Stimulated activated CD8-positive, alpha-beta memory T cell treated with anti-CD3 and anti-CD28 coated beads, Interleukin-7, amount 100 ng/mL, for 48 hours (primary cell): Measurements from ENCODE around the gene MTSS2.

Experiments used
- DNase-seq, 2 donors: peaks; one replicate each; pipeline ENCODE4 v3.0.0-alpha.2; 2020; ENCODE audit warnings: low read depth in 1 of 2; ENCODE audit errors: extremely low read depth in 1 of 2

The MTSS2 gene

DNA sequence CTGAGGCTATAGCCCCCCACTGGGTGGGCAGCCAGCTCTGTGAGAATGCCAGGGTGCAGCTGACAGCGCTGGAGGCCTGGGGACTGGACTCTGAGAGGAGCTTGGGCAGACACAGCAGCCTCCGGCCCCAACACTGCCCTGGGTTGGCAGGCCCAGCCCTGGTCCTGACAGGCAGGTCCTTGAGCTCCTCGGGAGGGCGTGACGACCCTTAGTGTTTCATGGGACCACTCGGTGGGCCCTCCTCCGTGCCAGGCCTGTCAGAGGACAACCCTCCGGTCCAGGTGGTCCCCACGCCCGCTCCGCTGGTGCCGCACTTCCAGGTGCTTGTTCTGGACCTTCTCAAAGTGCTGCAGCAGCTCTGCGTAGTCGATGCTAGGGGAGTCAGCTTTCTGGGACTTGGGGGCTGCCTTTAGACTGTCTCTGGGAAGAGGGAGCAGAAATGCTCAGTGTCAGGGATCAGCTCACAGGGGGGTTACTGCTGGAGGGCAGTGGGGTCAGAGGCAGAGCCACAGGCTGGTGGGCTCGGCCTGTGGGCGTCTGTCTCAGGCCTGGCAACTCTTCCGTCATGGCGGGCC lies 1.9 kb upstream of the MTSS2 start:
- no peak for DNase-seq

GRCh38 chr16:70687102-70687511 lies 1.3 kb upstream of the MTSS2 start:
- DNase-seq = no peak

DNA sequence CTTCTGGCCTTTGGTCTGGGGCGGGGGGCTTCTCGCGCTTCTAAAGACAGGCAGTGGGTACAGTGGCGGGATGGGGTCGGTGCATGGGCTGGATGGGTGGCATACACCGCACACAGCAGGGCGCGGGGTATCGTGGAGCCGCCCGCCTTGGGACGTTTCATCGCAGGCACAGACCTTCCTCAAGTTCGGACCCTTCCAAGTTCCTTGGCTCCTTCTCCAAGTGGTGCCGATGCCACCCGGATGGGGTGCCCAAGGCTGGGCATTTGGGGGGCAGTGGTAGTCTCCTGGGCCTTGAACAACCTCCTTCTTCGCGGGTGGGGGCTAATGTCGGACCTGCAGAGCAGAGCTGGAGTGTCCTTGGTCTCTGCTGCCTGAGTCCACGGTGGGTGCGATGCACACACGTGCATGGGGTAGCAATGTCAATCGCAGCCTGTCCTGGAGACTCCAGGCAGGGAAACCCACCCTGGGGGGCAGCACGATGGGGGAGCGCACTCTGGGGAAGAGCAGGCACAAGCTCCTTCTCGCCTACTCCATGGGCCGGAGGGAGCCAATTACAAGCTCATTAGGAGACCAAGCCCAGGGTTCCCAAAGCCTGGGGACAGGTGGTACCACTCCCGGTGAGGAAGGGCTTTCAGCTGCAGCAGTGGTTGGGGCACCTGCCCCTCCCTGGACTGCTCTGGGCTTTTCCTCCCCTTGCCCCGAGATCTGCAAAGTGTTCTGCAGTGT lies 686 bp upstream of the MTSS2 start:
- no peak for DNase-seq

GRCh38 chr16:70685061-70685937 lies 554 bp downstream of the MTSS2 start:
- DNase-seq = no peak

- DNase-seq = no peak
Observed at GRCh38 chr16:70684146-70685060, 1.4 kb downstream of the MTSS2 start.

GRCh38 chr16:70683146-70683944 lies 2.5 kb downstream of the MTSS2 start:
- no peak for DNase-seq

GRCh38 chr16:70682239-70683145 lies 3.4 kb downstream of the MTSS2 start:
- no peak for DNase-seq

GRCh38 chr16:70681382-70682238 lies 4.2 kb downstream of the MTSS2 start:
- no peak for DNase-seq

- DNase-seq = no peak
Observed at GRCh38 chr16:70680495-70681381, 5.1 kb downstream of the MTSS2 start.

DNA sequence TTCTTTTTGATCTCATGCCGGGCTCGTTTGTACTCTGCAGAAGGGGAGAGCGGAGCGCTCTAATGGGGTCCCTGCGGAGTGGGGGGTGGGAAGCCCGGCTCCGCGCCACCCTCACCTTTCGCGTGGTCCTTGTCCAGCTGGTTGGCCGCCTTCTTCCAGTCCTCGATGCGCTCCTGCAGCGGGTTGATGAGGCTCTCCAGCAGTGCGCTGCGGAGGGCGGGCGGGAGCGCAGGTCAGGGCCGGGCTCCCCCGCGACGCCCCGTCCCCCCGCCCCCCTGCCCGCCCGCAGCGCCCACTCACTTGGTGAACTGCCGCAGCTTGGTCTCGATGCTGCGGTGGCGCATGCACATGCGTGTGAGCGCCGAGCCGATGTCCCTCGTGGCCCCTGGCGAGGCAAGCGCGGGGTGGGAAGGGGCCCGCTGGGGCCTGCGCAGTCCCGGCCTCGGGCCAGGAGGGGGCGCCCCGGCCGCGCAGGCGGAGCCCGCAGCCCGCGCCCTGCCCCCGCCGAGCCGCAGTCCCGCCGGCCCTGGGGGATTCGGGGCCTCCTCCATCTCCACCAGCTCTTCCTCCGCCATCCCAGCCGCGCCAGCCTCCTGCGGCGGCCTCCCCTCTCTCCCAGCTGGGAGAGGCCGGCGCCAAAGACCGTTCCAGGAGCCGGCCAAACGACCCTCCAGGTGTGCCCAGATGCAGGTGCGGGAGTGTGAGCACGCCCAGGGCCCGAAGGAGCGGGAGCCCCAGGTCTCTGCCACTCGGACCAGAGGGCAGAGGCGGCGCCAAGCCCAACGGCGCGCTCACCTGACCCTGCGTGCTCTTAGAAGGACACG lies 6.0 kb downstream of the MTSS2 start:
- no peak for DNase-seq

DNA sequence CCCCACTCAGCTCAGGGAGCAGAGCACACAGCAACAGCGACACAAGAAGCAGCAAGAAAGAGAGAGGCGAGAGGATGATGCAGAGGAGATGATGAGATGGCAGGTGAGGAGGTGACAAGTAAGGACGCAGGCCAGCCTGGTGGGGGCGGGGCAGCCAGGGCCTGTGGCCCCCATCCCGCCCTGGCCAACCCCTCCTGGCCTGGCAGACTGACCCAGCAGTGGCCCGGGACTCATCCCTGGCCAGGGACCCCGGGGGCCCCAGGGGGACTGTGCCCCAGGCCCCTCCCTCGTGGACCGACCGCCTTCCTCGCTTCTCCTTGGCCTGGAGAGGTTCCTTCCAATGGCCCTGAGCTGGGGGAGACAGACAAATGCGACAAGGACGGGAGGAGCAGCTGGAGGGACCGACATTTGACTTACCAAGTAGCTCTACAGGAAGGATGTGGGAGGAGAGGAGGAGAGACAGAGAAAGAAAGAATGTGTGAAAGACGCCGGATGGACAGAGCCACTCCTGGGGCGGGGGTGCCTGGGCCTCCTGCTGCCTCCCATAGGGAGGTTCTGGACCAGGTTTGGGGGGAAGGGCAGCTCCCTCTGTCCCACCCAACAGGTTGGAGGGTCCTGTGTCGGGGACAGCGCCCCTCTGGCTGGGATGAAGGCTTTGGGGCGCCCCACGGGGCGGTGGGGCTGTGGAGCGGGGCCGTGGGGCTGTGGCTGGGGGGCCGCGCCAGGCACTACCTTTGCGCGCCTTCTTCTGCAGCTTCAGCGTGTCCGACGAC lies 6.8 kb downstream of the MTSS2 start:
- DNase-seq = no peak

- no peak for DNase-seq
Observed at GRCh38 chr16:70678121-70678897, 7.5 kb downstream of the MTSS2 start.

DNA sequence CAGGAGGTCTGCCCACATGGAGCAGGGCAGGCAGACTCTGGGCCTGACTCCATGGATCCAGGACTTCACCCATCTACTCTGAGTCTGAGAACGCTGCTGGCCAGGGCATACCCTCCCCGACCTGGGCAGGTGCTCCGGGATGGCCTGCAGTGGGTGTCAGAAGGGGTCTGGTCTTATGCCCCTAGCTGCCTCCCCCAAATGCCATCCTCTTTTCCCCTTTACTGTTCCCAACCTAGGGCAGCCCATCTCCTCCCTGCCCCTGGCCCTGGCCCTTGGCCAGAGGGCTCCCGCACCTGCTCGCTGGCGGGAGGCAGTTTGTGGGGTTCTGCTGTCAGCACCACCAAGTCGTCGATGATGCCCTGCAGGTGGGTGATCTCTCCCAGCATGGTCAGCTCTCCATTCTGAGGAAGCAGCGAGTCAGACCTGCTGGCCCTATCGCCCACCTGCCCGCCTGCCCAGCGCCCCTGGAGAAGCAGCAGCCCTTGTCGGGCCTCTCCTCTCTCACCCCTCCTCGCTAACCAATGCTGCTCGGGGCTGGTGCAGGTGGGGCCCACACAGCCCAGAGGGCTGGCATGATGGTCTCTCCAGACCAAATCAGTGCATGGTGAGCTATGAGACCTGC lies 8.2 kb downstream of the MTSS2 start:
- DNase-seq = no peak
